KOPT-K1 (cell line): Measurements from ENCODE around the gene CXCL14.

ENCODE experiments used
- H3K27ac ChIP-seq: fragments of 200-600 bp; sonication (generic); 2 replicates; pipeline ENCODE4 v1.5.1; 2016; ENCODE audit warnings: antibody characterized with exemption, mild to moderate bottlenecking, low read depth, low read length; ENCODE audit not compliant: poor library complexity, severe bottlenecking
- H3K36me3 ChIP-seq: fragments of 200-600 bp; sonication (generic); 2 replicates; pipeline ENCODE4 v1.5.1; 2017; ENCODE audit warnings: antibody characterized with exemption, mild to moderate bottlenecking, low read length, moderate library complexity; ENCODE audit not compliant: insufficient read depth
- H3K9me3 ChIP-seq: fragments of 200-600 bp; sonication (generic); 2 replicates; pipeline ENCODE4 v1.5.1; 2017; ENCODE audit warnings: antibody characterized with exemption, low read length, mild to moderate bottlenecking; ENCODE audit not compliant: insufficient read depth, poor library complexity, severe bottlenecking

The CXCL14 gene

GRCh38 chr5:135587721-135588663 lies 9.2 kb upstream of the CXCL14 start:
- H3K27ac ChIP-seq, result no peak overlapping the region
- H3K9me3 ChIP-seq, result no peaks in the 10 kb centered on the region
- H3K36me3 ChIP-seq, result no peaks in the 10 kb centered on the region

- Histone ChIP-seq H3K36me3 (no peaks in the 10 kb centered on the region), H3K27ac (no peak overlapping the region), H3K9me3 (no peaks in the 10 kb centered on the region)
Measured at GRCh38 chr5:135584918-135585317, 6.1 kb upstream of the CXCL14 start.

GRCh38 chr5:135584276-135584675 lies 5.5 kb upstream of the CXCL14 start:
- H3K36me3 ChIP-seq, result no peaks in the 10 kb centered on the region
- H3K27ac ChIP-seq, result no peak overlapping the region
- H3K9me3 ChIP-seq, result no peaks in the 10 kb centered on the region

- Histone ChIP-seq H3K27ac (no peak overlapping the region), H3K36me3 (no peaks in the 10 kb centered on the region)
Measured at GRCh38 chr5:135582099-135582781, 3.4 kb upstream of the CXCL14 start.

GRCh38 chr5:135578305-135578684 lies 496 bp downstream of the CXCL14 start:
- H3K36me3 ChIP-seq, result no peaks in the 10 kb centered on the region
- no peaks in the 10 kb centered on the region for H3K9me3 ChIP-seq
- H3K27ac ChIP-seq, result no peak overlapping the region

More at GRCh38 chr5:135582099-135582781, 3.4 kb upstream of the CXCL14 start:
- no peaks in the 10 kb centered on the region for H3K9me3 ChIP-seq

- Histone ChIP-seq H3K36me3 (no peaks in the 10 kb centered on the region), H3K27ac (no peak overlapping the region), H3K9me3 (no peaks in the 10 kb centered on the region)
Measured at GRCh38 chr5:135577421-135577820, 1.4 kb downstream of the CXCL14 start.

GRCh38 chr5:135576075-135576599 lies 2.7 kb downstream of the CXCL14 start:
- Histone ChIP-seq H3K27ac (no peak overlapping the region), H3K9me3 (no peaks in the 10 kb centered on the region), H3K36me3 (no peaks in the 10 kb centered on the region)

- Histone ChIP-seq H3K27ac (no peak overlapping the region), H3K36me3 (no peaks in the 10 kb centered on the region), H3K9me3 (no peaks in the 10 kb centered on the region)
Measured at GRCh38 chr5:135574493-135574892, 4.3 kb downstream of the CXCL14 start.

GRCh38 chr5:135571902-135572301 lies 6.9 kb downstream of the CXCL14 start:
- H3K9me3 ChIP-seq, result no peaks in the 10 kb centered on the region
- H3K36me3 ChIP-seq, result no peaks in the 10 kb centered on the region
- no peak overlapping the region for H3K27ac ChIP-seq

- Histone ChIP-seq H3K36me3 (no peaks in the 10 kb centered on the region), H3K9me3 (no peaks in the 10 kb centered on the region), H3K27ac (no peak overlapping the region)
Measured at GRCh38 chr5:135571066-135571609, 7.7 kb downstream of the CXCL14 start.

GRCh38 chr5:135570453-135570764 lies 8.4 kb downstream of the CXCL14 start:
- H3K9me3 ChIP-seq, result no peaks in the 10 kb centered on the region
- H3K27ac ChIP-seq, result no peak overlapping the region
- no peaks in the 10 kb centered on the region for H3K36me3 ChIP-seq

- Histone ChIP-seq H3K36me3 (no peaks in the 10 kb centered on the region), H3K27ac (no peak overlapping the region), H3K9me3 (no peaks in the 10 kb centered on the region)
Measured at GRCh38 chr5:135569755-135570452, 8.9 kb downstream of the CXCL14 start.

- Histone ChIP-seq H3K27ac (no peak overlapping the region), H3K36me3 (no peaks in the 10 kb centered on the region), H3K9me3 (no peaks in the 10 kb centered on the region)
Measured at GRCh38 chr5:135568923-135569360, 9.8 kb downstream of the CXCL14 start.

GRCh38 chr5:135568246-135568645 lies 10.5 kb downstream of the CXCL14 start:
- Histone ChIP-seq H3K27ac (no peak overlapping the region), H3K9me3 (no peaks in the 10 kb centered on the region), H3K36me3 (no peaks in the 10 kb centered on the region)

- no peaks in the 10 kb centered on the region for H3K36me3 ChIP-seq
- no peak overlapping the region for H3K27ac ChIP-seq
- no peaks in the 10 kb centered on the region for H3K9me3 ChIP-seq
Measured at GRCh38 chr5:135567661-135568060, 11.1 kb downstream of the CXCL14 start.
